ENCODE data around the gene CACNA2D4.

DNA sequence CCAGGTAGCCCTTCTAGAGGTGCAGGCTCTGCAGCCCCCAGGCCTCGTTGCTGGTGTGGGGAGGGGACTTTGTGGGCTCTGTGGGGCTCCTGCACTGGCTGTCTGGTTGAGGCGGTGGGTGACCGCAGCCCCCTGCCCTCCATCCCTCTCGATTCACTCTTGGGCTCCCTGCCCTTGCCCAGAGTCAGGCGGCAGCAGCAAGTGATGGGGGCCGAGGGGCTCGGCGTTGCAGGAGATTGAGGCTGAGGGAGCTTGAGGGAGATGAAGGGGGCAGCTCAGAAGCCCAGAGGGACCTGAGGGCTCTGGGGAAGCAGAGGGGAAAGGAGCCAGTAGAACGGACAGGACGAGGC lies 107.5 kb downstream of the CACNA2D4 start:
- TF ChIP-seq CTCF (IDR thresholded peaks at IDR 0.05) (no peak), POLR2A (IDR thresholded peaks at IDR 0.05) (no peak)

Data from heart left ventricle (tissue), 13 donors.